Breast epithelium (tissue), 3 donors: ENCODE measurements around the gene PDP2.

Source experiments
- CTCF ChIP-seq, 3 donors: fragments of 450-650 bp; IDR thresholded peaks; one replicate each; pipeline ENCODE4 v1.5.1; 2016 to 2017; ENCODE audit warnings: antibody characterized with exemption in 3 of 3, mild to moderate bottlenecking in 3 of 3, moderate library complexity in 3 of 3
- POLR2A ChIP-seq: fragments of 450-650 bp; IDR thresholded peaks from one replicate; pipeline ENCODE4 v1.6.1; 2016; ENCODE audit warnings: antibody characterized with exemption, mild to moderate bottlenecking, moderate library complexity

- TF ChIP-seq CTCF (IDR thresholded peaks at IDR 0.05) (no peak), POLR2A (no peak)
Observed at GRCh38 chr16:66849021-66849420, 31.3 kb upstream of the PDP2 start.
